H9 (cell line): ENCODE results near the gene CBX8. TPM values are rescaled to one million over a fixed set of nuclear protein-coding genes. Genes with fewer than 3 reads are reported as not detected.

Source experiments
- DNase-seq: peaks from one replicate; pipeline ENCODE4 v3.0.0-alpha.2; 2017
- H2AFZ ChIP-seq: one replicate; pipeline ENCODE4 v1.6.1; 2013; ENCODE audit warnings: mild to moderate bottlenecking, low read length, control low read depth, moderate library complexity
- H2AK5ac ChIP-seq: 2 replicates; pipeline ENCODE4 v1.6.1; 2013; ENCODE audit warnings: low read length, control low read depth, mixed read lengths; ENCODE audit not compliant: insufficient read length
- H2BK120ac ChIP-seq: one replicate; pipeline ENCODE4 v1.6.1; 2013; ENCODE audit warnings: low read depth, mild to moderate bottlenecking, low read length, control low read depth, inconsistent platforms; ENCODE audit not compliant: poor library complexity, severe bottlenecking
- H2BK12ac ChIP-seq: 2 replicates; pipeline ENCODE4 v1.6.1; 2013; ENCODE audit warnings: low read length, control low read depth, mixed read lengths, low read depth; ENCODE audit not compliant: insufficient read length
- H2BK15ac ChIP-seq: 2 replicates; pipeline ENCODE4 v1.6.1; 2013; ENCODE audit warnings: low read depth, low read length, control low read depth
- H2BK20ac ChIP-seq: one replicate; pipeline ENCODE4 v1.6.1; 2013; ENCODE audit warnings: low read depth, mild to moderate bottlenecking, low read length, control low read depth, inconsistent platforms; ENCODE audit not compliant: poor library complexity, severe bottlenecking
- H2BK5ac ChIP-seq: 2 replicates; pipeline ENCODE4 v1.6.1; 2013; ENCODE audit warnings: low read length, control low read depth, mixed read lengths; ENCODE audit not compliant: insufficient read length
- H3K14ac ChIP-seq: 2 replicates; pipeline ENCODE4 v1.6.1; 2013; ENCODE audit warnings: low read length, control low read depth; ENCODE audit not compliant: insufficient read depth
- H3K18ac ChIP-seq: 2 replicates; pipeline ENCODE4 v1.6.1; 2013; ENCODE audit warnings: low read depth, mild to moderate bottlenecking, mixed read lengths, low read length, control low read depth; ENCODE audit not compliant: insufficient read length
- H3K23ac ChIP-seq: 2 replicates; pipeline ENCODE4 v1.6.1; 2013; ENCODE audit warnings: low read length, control low read depth, mixed read lengths, low read depth; ENCODE audit not compliant: insufficient read length
- H3K23me2 ChIP-seq: 2 replicates; pipeline ENCODE4 v1.6.1; 2013; ENCODE audit warnings: low read depth, mild to moderate bottlenecking, mixed read lengths, low read length, control low read depth; ENCODE audit not compliant: insufficient read length, poor library complexity, severe bottlenecking
- H3K27ac ChIP-seq: 2 replicates; pipeline ENCODE4 v1.5.1; 2013; ENCODE audit warnings: low read length, control low read depth, mixed read lengths, low read depth; ENCODE audit not compliant: insufficient read length
- H3K27me3 ChIP-seq: 2 replicates; pipeline ENCODE4 v1.6.1; 2013; ENCODE audit warnings: low read length, control low read depth, inconsistent platforms; ENCODE audit not compliant: insufficient read depth
- H3K4ac ChIP-seq: 2 replicates; pipeline ENCODE4 v1.6.1; 2013; ENCODE audit warnings: low read depth, mild to moderate bottlenecking, control low read depth, inconsistent platforms, low read length, moderate library complexity
- H3K4me1 ChIP-seq: 2 replicates; pipeline ENCODE4 v1.6.1; 2013; ENCODE audit warnings: low read length, control low read depth, inconsistent platforms; ENCODE audit not compliant: insufficient read depth
- H3K4me2 ChIP-seq: 2 replicates; pipeline ENCODE4 v1.6.1; 2013; ENCODE audit warnings: low read length, control low read depth, mixed read lengths; ENCODE audit not compliant: insufficient read length, insufficient read depth
- H3K56ac ChIP-seq: 2 replicates; pipeline ENCODE4 v1.6.1; 2013; ENCODE audit warnings: low read depth, mild to moderate bottlenecking, mixed read lengths, low read length, control low read depth; ENCODE audit not compliant: insufficient read length
- H3K79me1 ChIP-seq: 2 replicates; pipeline ENCODE4 v1.6.1; 2013; ENCODE audit warnings: low read depth, mild to moderate bottlenecking, moderate library complexity, low read length, control low read depth, inconsistent platforms; ENCODE audit not compliant: insufficient read depth, poor library complexity, severe bottlenecking
- H3K79me2 ChIP-seq: 2 replicates; pipeline ENCODE4 v1.6.1; 2013; ENCODE audit warnings: low read length, control low read depth, inconsistent platforms; ENCODE audit not compliant: insufficient read depth
- H3K9ac ChIP-seq: 2 replicates; pipeline ENCODE4 v1.6.1; 2013; ENCODE audit warnings: low read length, control low read depth, mixed read lengths; ENCODE audit not compliant: insufficient read length; ENCODE audit errors: extremely low read depth
- H3K9me3 ChIP-seq: one replicate; pipeline ENCODE4 v1.6.1; 2013; ENCODE audit warnings: low read depth, low read length, inconsistent platforms; ENCODE audit not compliant: control insufficient read depth
- H3T11ph ChIP-seq: one replicate; pipeline ENCODE4 v1.6.1; 2013; ENCODE audit warnings: mild to moderate bottlenecking, low read length, control low read depth, inconsistent platforms
- H4K20me1 ChIP-seq: one replicate; pipeline ENCODE4 v1.6.1; 2013; ENCODE audit not compliant: control insufficient read depth, insufficient read length, insufficient read depth
- H4K5ac ChIP-seq: 2 replicates; pipeline ENCODE4 v1.6.1; 2013; ENCODE audit warnings: low read depth, mild to moderate bottlenecking, mixed read lengths, low read length, control low read depth; ENCODE audit not compliant: insufficient read length
- H4K8ac ChIP-seq: replicated peaks from 2 replicates; pipeline ENCODE4 v1.6.1; 2013; ENCODE audit warnings: low read length, control low read depth, mixed read lengths, low read depth; ENCODE audit not compliant: insufficient read length
- H4K91ac ChIP-seq: 2 replicates; pipeline ENCODE4 v1.6.1; 2013; ENCODE audit warnings: low read depth, mild to moderate bottlenecking, moderate library complexity, mixed read lengths, low read length, control low read depth; ENCODE audit not compliant: insufficient read length
- H3K27ac Mint-ChIP-seq, 3 experiments: 2 replicates in 2 of 3; 3 replicates in 1 of 3; pipeline ENCODE4 v1.8.0; 2020 to 2021; ENCODE audit warnings: mixed read lengths in 3 of 3, mild to moderate bottlenecking in 1 of 3, moderate library complexity in 1 of 3
- H3K27me3 Mint-ChIP-seq: 2 replicates; pipeline ENCODE4 v1.8.0; 2021; ENCODE audit warnings: low read depth, mild to moderate bottlenecking, moderate library complexity, mixed read lengths
- H3K36me3 Mint-ChIP-seq, 3 experiments: 2 replicates in 2 of 3; 3 replicates in 1 of 3; pipeline ENCODE4 v1.8.0; 2020 to 2021; ENCODE audit warnings: low read depth in 3 of 3, mixed read lengths in 3 of 3; ENCODE audit not compliant: insufficient read depth in 1 of 3
- H3K4me1 Mint-ChIP-seq, 2 experiments: 2 replicates each; pipeline ENCODE4 v1.8.0; 2020; ENCODE audit warnings: mixed read lengths in 2 of 2
- H3K4me3 Mint-ChIP-seq, 2 experiments: 2 replicates in 1 of 2; 3 replicates in 1 of 2; pipeline ENCODE4 v1.8.0; 2020 to 2021; ENCODE audit warnings: mild to moderate bottlenecking in 2 of 2, mixed read lengths in 2 of 2, moderate library complexity in 1 of 2
- H3K9me3 Mint-ChIP-seq, 2 experiments: 2 replicates in 1 of 2; 3 replicates in 1 of 2; pipeline ENCODE4 v1.8.0; 2020; ENCODE audit warnings: mild to moderate bottlenecking in 2 of 2, mixed read lengths in 2 of 2, moderate library complexity in 1 of 2
- WGBS: extraction: QIAGEN DNeasy Blood & Tissue Kit; methylation state at CpG from one replicate; pipeline ENCODE4 v1.1.7; 2013; ENCODE audit warnings: missing lambda C conversion rate, low lambda C conversion rate, mixed read lengths; ENCODE audit not compliant: insufficient read length; ENCODE audit errors: extremely low coverage; 5-methylcytosine and 5-hydroxymethylcytosine counted together
- total RNA-seq: library from RNA; stranded (reverse); gene quantifications from 2 replicates; pipeline ENCODE4 v1.2.1, GENCODE V29; 2021
- TF ChIP-seq, protein P1 (sequence below): fragments of 200-600 bp; sonication (generic); conservative IDR thresholded peaks from 3 replicates; pipeline ENCODE4 v1.8.0; 2021; ENCODE audit warnings: antibody characterized with exemption, mild to moderate bottlenecking

The CBX8 gene
- total RNA-seq, 1 experiment from 2014 or later, result 1.2 TPM

GRCh38 chr17:79829457-79829856 is 32.6 kb upstream of the CBX8 start:
- no peaks in the 10 kb centered on the region for H4K20me1 ChIP-seq
- H3K9me3 ChIP-seq, result no peaks in the 10 kb centered on the region
- H2AK5ac ChIP-seq, result no peak overlapping the region
- no peak overlapping the region for H3K18ac ChIP-seq
- peaks cover 2% of the 10 kb centered on the region; the same call in 1 of the 2 replicates for H3K4me1 ChIP-seq
- no peak for DNase-seq
- TF ChIP-seq, protein P1, sequence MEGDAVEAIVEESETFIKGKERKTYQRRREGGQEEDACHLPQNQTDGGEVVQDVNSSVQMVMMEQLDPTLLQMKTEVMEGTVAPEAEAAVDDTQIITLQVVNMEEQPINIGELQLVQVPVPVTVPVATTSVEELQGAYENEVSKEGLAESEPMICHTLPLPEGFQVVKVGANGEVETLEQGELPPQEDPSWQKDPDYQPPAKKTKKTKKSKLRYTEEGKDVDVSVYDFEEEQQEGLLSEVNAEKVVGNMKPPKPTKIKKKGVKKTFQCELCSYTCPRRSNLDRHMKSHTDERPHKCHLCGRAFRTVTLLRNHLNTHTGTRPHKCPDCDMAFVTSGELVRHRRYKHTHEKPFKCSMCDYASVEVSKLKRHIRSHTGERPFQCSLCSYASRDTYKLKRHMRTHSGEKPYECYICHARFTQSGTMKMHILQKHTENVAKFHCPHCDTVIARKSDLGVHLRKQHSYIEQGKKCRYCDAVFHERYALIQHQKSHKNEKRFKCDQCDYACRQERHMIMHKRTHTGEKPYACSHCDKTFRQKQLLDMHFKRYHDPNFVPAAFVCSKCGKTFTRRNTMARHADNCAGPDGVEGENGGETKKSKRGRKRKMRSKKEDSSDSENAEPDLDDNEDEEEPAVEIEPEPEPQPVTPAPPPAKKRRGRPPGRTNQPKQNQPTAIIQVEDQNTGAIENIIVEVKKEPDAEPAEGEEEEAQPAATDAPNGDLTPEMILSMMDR, result no peak
- H3K27me3 Mint-ChIP-seq, result peaks cover 99% of the 10 kb centered on the region
- H3K27ac Mint-ChIP-seq, result no peak overlapping the region
- H2BK5ac ChIP-seq, result no peak overlapping the region
- H3K4me1 Mint-ChIP-seq, result peaks cover 18 to 25% of the 10 kb centered on the region in 2 experiments
- H3K4ac ChIP-seq, result no peak overlapping the region
- no CpG with 5 or more reads among the region's 2 CpGs for WGBS
- peaks cover 0 to 2% (median 1%) of the 10 kb centered on the region in 3 experiments; a peak in 4 of 7 replicates for H3K36me3 Mint-ChIP-seq
- H2BK12ac ChIP-seq, result no peak overlapping the region
- H2BK120ac ChIP-seq, result no peak overlapping the region
- no peak overlapping the region for H2BK15ac ChIP-seq
- H3K4me3 Mint-ChIP-seq, result no peak overlapping the region
- no peak overlapping the region for H3K23ac ChIP-seq
- no peaks in the 10 kb centered on the region for H3K79me1 ChIP-seq
- H3K27ac ChIP-seq, result no peak overlapping the region
- no peak overlapping the region for H4K5ac ChIP-seq
- no peak overlapping the region for H3K9ac ChIP-seq
- H4K91ac ChIP-seq, result no peak overlapping the region
- H2AFZ ChIP-seq, result no peak overlapping the region
- no peak overlapping the region for H3K56ac ChIP-seq
- H2BK20ac ChIP-seq, result no peak overlapping the region
- no peaks in the 10 kb centered on the region for H3K79me2 ChIP-seq
- no peak overlapping the region for H3K14ac ChIP-seq
- H3T11ph ChIP-seq, result no peak overlapping the region
- H3K23me2 ChIP-seq, result peaks cover under 1% of the 10 kb centered on the region
- no peak overlapping the region for H3K4me2 ChIP-seq
- H3K27me3 ChIP-seq, result peaks cover 54% of the 10 kb centered on the region
- H3K9me3 Mint-ChIP-seq, result peaks cover 6 to 8% of the 10 kb centered on the region in 2 experiments; a peak in 4 of 5 replicates
- H4K8ac ChIP-seq, result no peak overlapping the region
